WERI-Rb-1 (cell line): Measurements from ENCODE around the gene SIPA1.

Experiments used
- DNase-seq: peaks from one replicate; pipeline ENCODE4 v3.0.0-alpha.2; 2020
- H3K27ac ChIP-seq: fragments of 250-450 bp; sonication (Bioruptor Pico); 2 replicates; pipeline ENCODE4 v1.5.1; 2020; ENCODE audit warnings: mild to moderate bottlenecking, moderate library complexity
- H3K27me3 ChIP-seq: fragments of 250-450 bp; sonication (Bioruptor Pico); 2 replicates; pipeline ENCODE4 v1.5.1; 2021; ENCODE audit warnings: mild to moderate bottlenecking, low read depth, moderate library complexity; ENCODE audit not compliant: insufficient read depth, severe bottlenecking
- H3K36me3 ChIP-seq: fragments of 250-450 bp; sonication (Bioruptor Pico); 2 replicates; pipeline ENCODE4 v1.5.1; 2020; ENCODE audit warnings: mild to moderate bottlenecking, moderate library complexity
- H3K4me3 ChIP-seq: 2 replicates; pipeline ENCODE4 v1.5.1; 2011; ENCODE audit warnings: low read depth, mild to moderate bottlenecking, control low read depth, low read length
- H3K9me3 ChIP-seq: fragments of 250-450 bp; sonication (Bioruptor Pico); 2 replicates; pipeline ENCODE4 v1.5.1; 2021; ENCODE audit warnings: mild to moderate bottlenecking, moderate library complexity; ENCODE audit not compliant: severe bottlenecking
- TF ChIP-seq, protein P1 (sequence below): IDR thresholded peaks from 2 replicates; pipeline ENCODE4 v1.5.1; 2011; ENCODE audit warnings: low read depth, mild to moderate bottlenecking, control low read depth, inconsistent platforms, low read length

SIPA1 gene

DNA sequence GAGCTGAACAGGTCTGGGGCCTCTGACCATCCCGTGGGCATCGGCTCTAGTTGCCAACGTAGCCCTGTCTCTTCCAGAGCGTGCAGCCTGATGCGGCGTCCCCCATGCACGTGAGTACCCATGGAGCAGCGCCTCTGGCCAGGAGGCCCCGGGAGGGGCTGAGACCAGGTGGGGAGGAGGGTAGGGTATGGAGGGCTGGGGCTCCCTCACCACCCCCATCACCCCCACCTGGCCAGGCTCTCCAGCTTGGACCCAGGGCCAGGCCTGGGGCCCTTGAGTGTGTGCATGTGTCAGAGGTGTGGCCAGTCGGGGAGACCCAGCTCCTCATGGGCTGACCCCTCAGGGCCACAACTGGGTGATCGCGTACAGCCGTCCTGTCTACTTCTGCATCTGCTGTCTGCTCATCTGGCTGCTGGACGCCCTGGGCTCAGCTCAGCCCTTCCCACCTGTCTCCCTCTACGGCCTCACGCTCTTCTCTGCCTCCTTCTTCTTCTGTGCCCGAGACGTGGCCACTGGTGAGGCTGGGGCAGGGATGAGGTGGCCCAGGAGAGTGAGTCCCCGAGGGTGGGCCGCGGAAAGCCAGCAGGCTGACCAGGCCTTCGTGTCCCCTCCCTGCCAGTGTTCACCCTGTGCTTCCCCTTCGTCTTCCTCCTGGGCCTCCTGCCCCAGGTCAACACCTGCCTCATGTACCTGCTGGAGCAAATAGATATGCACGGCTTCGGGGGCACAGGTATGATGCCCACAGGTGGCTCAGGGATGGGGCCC lies 13.9 kb upstream of the SIPA1 start:
- H3K27ac ChIP-seq = no peak overlapping the region

GRCh38 chr11:65624931-65625627 lies 12.8 kb upstream of the SIPA1 start:
- no peak overlapping the region for H3K27ac ChIP-seq
- DNase-seq = no peak
- H3K36me3 ChIP-seq = peaks cover 77% of the 10 kb centered on the region
- no peak overlapping the region for H3K4me3 ChIP-seq
- H3K9me3 ChIP-seq = no peaks in the 10 kb centered on the region
- H3K27me3 ChIP-seq = no peaks in the 10 kb centered on the region
- TF ChIP-seq, protein P1, sequence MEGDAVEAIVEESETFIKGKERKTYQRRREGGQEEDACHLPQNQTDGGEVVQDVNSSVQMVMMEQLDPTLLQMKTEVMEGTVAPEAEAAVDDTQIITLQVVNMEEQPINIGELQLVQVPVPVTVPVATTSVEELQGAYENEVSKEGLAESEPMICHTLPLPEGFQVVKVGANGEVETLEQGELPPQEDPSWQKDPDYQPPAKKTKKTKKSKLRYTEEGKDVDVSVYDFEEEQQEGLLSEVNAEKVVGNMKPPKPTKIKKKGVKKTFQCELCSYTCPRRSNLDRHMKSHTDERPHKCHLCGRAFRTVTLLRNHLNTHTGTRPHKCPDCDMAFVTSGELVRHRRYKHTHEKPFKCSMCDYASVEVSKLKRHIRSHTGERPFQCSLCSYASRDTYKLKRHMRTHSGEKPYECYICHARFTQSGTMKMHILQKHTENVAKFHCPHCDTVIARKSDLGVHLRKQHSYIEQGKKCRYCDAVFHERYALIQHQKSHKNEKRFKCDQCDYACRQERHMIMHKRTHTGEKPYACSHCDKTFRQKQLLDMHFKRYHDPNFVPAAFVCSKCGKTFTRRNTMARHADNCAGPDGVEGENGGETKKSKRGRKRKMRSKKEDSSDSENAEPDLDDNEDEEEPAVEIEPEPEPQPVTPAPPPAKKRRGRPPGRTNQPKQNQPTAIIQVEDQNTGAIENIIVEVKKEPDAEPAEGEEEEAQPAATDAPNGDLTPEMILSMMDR = no peak

More for the DNA sequence above, 13.9 kb upstream of the SIPA1 start:
- Histone ChIP-seq H3K27me3 (no peaks in the 10 kb centered on the region), H3K36me3 (peaks cover 77% of the 10 kb centered on the region), H3K4me3 (no peak overlapping the region), H3K9me3 (no peaks in the 10 kb centered on the region)
- DNase-seq = no peak
- TF ChIP-seq, protein P1 = no peak

DNA sequence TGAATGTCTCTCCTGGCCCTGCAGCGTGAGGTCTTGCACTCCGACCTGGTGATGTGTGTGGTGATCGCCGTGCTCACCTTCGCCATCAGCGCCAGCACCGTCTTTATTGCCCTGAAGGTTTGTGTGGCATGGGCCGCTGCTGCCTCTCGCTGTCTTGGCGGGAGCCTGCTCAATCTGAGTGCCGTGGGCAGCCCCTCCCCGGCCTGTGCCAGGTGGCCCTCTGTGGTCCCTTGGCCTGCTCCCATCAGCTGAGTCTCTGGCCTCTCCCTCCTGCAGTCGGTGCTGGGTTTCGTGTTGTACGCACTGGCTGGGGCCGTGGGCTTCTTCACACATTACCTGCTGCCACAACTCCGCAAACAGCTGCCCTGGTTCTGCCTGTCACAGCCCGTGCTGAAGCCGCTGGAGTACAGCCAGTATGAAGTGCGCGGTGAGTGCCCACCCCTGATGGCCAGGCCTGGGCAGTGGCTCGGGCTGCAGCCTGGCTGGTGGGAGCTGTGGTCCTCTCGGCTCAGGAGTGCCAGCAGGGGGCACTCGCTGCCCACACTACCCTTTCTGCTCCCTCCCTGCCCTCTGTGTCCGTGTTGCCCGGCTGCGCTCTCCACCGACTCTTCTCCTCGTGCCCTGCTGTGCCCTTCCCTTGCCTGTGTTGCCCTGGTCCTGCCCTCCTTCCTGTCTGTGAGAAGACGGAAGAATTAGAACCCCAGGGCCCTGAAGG lies 12.1 kb upstream of the SIPA1 start:
- H3K36me3 ChIP-seq = peaks cover 77% of the 10 kb centered on the region
- no peak overlapping the region for H3K4me3 ChIP-seq
- no peaks in the 10 kb centered on the region for H3K27me3 ChIP-seq
- no peak overlapping the region for H3K27ac ChIP-seq
- TF ChIP-seq, protein P1 = peak; percentile 93
- H3K9me3 ChIP-seq = no peaks in the 10 kb centered on the region
- peak; percentile 61 for DNase-seq

DNA sequence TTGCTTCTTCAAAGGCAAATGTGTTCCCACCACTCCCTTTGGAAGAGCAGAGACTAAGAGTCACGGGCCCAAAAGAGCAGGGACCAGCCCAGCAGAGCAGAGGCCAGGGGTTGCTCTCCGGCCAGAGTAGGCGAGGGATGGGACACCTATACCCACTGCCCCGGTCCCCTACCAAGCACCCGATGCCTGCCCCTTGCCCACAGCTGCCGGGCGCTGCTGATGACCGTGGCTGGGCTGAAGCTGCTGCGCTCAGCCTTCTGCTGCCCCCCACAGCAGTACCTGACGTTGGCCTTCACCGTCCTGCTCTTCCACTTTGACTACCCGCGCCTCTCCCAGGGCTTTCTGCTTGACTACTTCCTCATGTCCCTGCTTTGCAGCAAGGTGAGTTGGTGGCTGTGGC lies 10.7 kb upstream of the SIPA1 start:
- H3K27ac ChIP-seq = no peak overlapping the region
- TF ChIP-seq, protein P1 = no peak
- no peak for DNase-seq
- no peak overlapping the region for H3K4me3 ChIP-seq
- no peaks in the 10 kb centered on the region for H3K27me3 ChIP-seq
- no peaks in the 10 kb centered on the region for H3K9me3 ChIP-seq
- H3K36me3 ChIP-seq = peaks cover 71% of the 10 kb centered on the region

DNA sequence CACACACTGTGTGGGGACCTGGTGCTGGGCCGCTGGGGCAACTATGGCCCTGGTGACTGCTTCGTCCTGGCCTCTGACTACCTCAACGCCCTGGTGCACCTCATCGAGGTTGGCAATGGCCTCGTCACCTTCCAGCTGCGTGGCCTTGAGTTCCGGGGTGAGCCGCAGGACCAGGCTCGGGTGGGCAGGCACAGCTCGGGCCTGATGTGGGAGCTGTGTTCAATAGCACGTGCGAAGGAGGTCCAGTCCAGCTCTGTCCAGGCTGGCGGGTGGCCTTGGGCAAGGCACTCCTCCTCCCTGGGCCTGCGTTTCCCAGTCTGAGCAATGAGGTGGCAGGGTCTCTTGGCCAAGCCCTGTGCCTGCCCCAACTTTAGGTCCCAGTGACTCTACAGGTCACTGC lies 8.3 kb upstream of the SIPA1 start:
- Histone ChIP-seq H3K36me3 (peaks cover 65% of the 10 kb centered on the region), H3K9me3 (no peaks in the 10 kb centered on the region)

More for the DNA sequence above, 8.3 kb upstream of the SIPA1 start:
- Histone ChIP-seq H3K27me3 (no peaks in the 10 kb centered on the region), H3K27ac (no peak overlapping the region), H3K4me3 (no peak overlapping the region)
- TF ChIP-seq, protein P1 = no peak
- DNase-seq = no peak
